HepG2 (cell line): Measurements from ENCODE around the gene PLEKHG4. TPM values are rescaled to one million over a fixed set of nuclear protein-coding genes. Genes with fewer than 3 reads are reported as not detected.

Source experiments
- ELF3 ChIP-seq: IDR thresholded peaks from 2 replicates; pipeline ENCODE4 v1.6.1; 2016; ENCODE audit warnings: missing genetic modification reagents, missing compliant biosample characterization
- GATAD2A ChIP-seq: IDR thresholded peaks from 2 replicates; pipeline ENCODE4 v1.6.1; 2016
- GTF2F1 ChIP-seq: fragments of 150-350 bp; IDR thresholded peaks from 2 replicates; pipeline ENCODE4 v1.6.1; 2014; ENCODE audit warnings: low read length
- HOXA7 ChIP-seq: sonication (generic); formaldehyde crosslinking; IDR thresholded peaks from 2 replicates; pipeline ENCODE4 v1.8.1; 2022; ENCODE audit warnings: mild to moderate bottlenecking, missing genetic modification reagents, moderate library complexity
- IRX3 ChIP-seq: sonication (generic); formaldehyde crosslinking; IDR thresholded peaks from 2 replicates; pipeline ENCODE4 v1.8.1; 2023; ENCODE audit warnings: mild to moderate bottlenecking, low read depth, missing genetic modification reagents, borderline replicate concordance
- KMT2B ChIP-seq: IDR thresholded peaks from 2 replicates; pipeline ENCODE4 v1.6.1; 2016; ENCODE audit warnings: missing genetic modification reagents, missing compliant biosample characterization
- RBM39 ChIP-seq: fragments of 200-400 bp; formaldehyde crosslinking; IDR thresholded peaks from one replicate; pipeline ENCODE4 v1.6.1; 2018; ENCODE audit warnings: antibody characterized with exemption, mild to moderate bottlenecking, low read depth, low read length; ENCODE audit not compliant: poor library complexity, severe bottlenecking
- XBP1 ChIP-seq: sonication (generic); formaldehyde crosslinking; IDR thresholded peaks from 2 replicates; pipeline ENCODE4 v1.5.0; 2020; ENCODE audit warnings: missing genetic modification reagents
- YEATS4 ChIP-seq: sonication (generic); formaldehyde crosslinking; IDR thresholded peaks from 2 replicates; pipeline ENCODE4 v1.4.0; 2020; ENCODE audit warnings: missing genetic modification reagents, borderline replicate concordance
- ZNF17 ChIP-seq: sonication (generic); formaldehyde crosslinking; IDR thresholded peaks from 2 replicates; pipeline ENCODE4 v1.5.0; 2020; ENCODE audit warnings: mild to moderate bottlenecking, missing genetic modification reagents
- ZNF317 ChIP-seq: sonication (generic); formaldehyde crosslinking; IDR thresholded peaks from 2 replicates; pipeline ENCODE4 v1.5.0; 2020; ENCODE audit warnings: mild to moderate bottlenecking, missing genetic modification reagents
- ZNF747 ChIP-seq: sonication (generic); formaldehyde crosslinking; IDR thresholded peaks from 2 replicates; pipeline ENCODE4 v1.8.1; 2023; ENCODE audit warnings: missing genetic modification reagents, mild to moderate bottlenecking, borderline replicate concordance
- polyA plus RNA-seq, 8 experiments: library from polyadenylated mRNA; depleted of rRNA in 3 of 8; stranded (reverse) in 7 of 8; unstranded in 1 of 8; fragments of >200 nt; fragmentation: Illumina TruSeq in 4 of 8; extraction: Trizol in 4 of 8; gene quantifications; 2 replicates each; pipeline versions ENCODE4 v1.2.1 to v1.2.3, GENCODE V29; 2011 to 2016; ENCODE audit warnings: low read depth in 4 of 8, missing spikeins in 1 of 8, mixed read lengths in 1 of 8; ENCODE audit not compliant: insufficient read depth in 1 of 8
- total RNA-seq, 5 experiments: library from RNA; depleted of rRNA; stranded (reverse); fragments of >200 nt; fragmentation: Illumina TruSeq; extraction: Trizol; gene quantifications; 2 replicates each; pipeline ENCODE4 v1.2.3, GENCODE V29; 2016; ENCODE audit warnings: low read depth in 1 of 5
- TF ChIP-seq, protein P1 (sequence below): sonication (generic); formaldehyde crosslinking; IDR thresholded peaks from 2 replicates; pipeline ENCODE4 v1.5.1; 2020; ENCODE audit warnings: mild to moderate bottlenecking, missing genetic modification reagents
- TF ChIP-seq, protein P2 (sequence below): sonication (generic); formaldehyde crosslinking; IDR thresholded peaks from 2 replicates; pipeline ENCODE4 v1.9.0; 2021; ENCODE audit warnings: missing genetic modification reagents, mild to moderate bottlenecking, borderline replicate concordance
- TF ChIP-seq, protein P3 (sequence below): sonication (generic); formaldehyde crosslinking; conservative IDR thresholded peaks from 2 replicates; pipeline ENCODE4 v1.8.0; 2022; ENCODE audit warnings: missing genetic modification reagents
- TF ChIP-seq, protein P4 (sequence below): sonication (generic); formaldehyde crosslinking; IDR thresholded peaks from 2 replicates; pipeline ENCODE4 v1.5.0; 2020; ENCODE audit warnings: missing genetic modification reagents
- TF ChIP-seq, protein P5 (sequence below): sonication (generic); formaldehyde crosslinking; IDR thresholded peaks from 2 replicates; pipeline ENCODE4 v1.8.0; 2022; ENCODE audit warnings: mild to moderate bottlenecking, missing genetic modification reagents, moderate library complexity

The PLEKHG4 gene
- total and polyA plus RNA-seq, 2 of the 13 experiments (the other 11 are each of a cell fraction or from before 2014, with no cell fraction given), result 7.1 to 13.6 TPM

DNA sequence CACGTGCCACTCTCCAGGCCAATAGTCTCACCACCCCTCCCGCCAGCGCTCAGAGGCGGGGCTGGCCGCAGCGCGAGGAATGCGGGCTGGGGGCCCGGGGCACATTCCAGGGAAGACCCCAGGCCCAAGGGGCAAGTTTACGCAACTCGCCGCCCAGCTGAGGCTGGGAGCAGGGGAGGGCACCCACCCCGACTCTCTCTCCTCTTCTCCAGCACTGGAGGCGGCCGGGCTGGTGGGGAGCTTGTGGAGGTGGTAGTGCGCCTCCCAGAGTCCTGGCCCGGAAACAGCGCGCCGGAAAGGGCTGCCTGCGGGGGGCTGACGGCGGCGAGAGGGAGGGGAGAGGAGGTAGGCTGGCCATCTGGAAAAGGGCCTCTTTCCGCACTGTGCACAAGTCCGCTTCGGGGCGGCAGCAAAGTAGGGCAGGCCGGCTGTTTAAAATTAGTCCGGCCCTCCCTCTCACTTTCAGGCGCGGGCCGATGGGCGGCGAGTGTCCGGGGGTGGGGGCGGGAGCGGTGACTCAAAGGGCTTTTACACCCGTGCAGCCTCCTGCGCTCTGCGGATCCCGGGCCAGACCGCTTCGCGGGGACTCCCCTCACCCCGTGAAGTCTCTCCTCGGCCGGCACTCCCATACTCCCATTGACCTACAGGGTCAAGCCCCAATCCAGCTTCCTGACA lies 33.1 kb upstream of the PLEKHG4 start (continued):
- TF ChIP-seq, protein P1, sequence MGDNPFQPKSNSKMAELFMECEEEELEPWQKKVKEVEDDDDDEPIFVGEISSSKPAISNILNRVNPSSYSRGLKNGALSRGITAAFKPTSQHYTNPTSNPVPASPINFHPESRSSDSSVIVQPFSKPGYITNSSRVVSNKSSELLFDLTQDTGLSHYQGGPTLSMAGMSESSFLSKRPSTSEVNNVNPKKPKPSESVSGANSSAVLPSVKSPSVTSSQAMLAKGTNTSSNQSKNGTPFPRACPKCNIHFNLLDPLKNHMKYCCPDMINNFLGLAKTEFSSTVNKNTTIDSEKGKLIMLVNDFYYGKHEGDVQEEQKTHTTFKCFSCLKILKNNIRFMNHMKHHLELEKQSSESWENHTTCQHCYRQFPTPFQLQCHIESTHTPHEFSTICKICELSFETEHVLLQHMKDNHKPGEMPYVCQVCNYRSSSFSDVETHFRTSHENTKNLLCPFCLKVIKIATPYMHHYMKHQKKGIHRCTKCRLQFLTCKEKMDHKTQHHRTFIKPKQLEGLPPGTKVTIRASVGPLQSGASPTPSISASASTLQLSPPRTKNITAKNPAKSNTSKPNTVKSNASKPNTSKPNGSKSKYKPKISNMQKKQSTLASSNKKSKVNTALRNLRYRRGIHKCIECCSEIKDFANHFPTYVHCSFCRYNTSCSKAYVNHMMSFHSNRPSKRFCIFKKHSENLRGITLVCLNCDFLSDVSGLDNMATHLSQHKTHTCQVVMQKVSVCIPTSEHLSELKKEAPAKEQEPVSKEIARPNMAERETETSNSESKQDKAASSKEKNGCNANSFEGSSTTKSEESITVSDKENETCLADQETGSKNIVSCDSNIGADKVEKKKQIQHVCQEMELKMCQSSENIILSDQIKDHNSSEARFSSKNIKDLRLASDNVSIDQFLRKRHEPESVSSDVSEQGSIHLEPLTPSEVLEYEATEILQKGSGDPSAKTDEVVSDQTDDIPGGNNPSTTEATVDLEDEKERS, result peak; percentile 94
- no peak for TF ChIP-seq HOXA7 (CRISPR knock-in tag)
- TF ChIP-seq, protein P2, sequence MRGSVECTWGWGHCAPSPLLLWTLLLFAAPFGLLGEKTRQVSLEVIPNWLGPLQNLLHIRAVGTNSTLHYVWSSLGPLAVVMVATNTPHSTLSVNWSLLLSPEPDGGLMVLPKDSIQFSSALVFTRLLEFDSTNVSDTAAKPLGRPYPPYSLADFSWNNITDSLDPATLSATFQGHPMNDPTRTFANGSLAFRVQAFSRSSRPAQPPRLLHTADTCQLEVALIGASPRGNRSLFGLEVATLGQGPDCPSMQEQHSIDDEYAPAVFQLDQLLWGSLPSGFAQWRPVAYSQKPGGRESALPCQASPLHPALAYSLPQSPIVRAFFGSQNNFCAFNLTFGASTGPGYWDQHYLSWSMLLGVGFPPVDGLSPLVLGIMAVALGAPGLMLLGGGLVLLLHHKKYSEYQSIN, result no peak
- TF ChIP-seq GTF2F1, result no peak
- TF ChIP-seq ZNF747 (CRISPR knock-in tag), result peak; percentile 97; the same call in 1 of the 2 replicates
- peak; percentile 47 for TF ChIP-seq KMT2B (CRISPR knock-in tag)
- peak; percentile 80; the same call in 1 of the 2 replicates for TF ChIP-seq XBP1 (CRISPR knock-in tag)
- peak; percentile 92 for TF ChIP-seq RBM39
- peak; percentile 80; the same call in 1 of the 2 replicates for TF ChIP-seq ELF3
- TF ChIP-seq, protein P3, sequence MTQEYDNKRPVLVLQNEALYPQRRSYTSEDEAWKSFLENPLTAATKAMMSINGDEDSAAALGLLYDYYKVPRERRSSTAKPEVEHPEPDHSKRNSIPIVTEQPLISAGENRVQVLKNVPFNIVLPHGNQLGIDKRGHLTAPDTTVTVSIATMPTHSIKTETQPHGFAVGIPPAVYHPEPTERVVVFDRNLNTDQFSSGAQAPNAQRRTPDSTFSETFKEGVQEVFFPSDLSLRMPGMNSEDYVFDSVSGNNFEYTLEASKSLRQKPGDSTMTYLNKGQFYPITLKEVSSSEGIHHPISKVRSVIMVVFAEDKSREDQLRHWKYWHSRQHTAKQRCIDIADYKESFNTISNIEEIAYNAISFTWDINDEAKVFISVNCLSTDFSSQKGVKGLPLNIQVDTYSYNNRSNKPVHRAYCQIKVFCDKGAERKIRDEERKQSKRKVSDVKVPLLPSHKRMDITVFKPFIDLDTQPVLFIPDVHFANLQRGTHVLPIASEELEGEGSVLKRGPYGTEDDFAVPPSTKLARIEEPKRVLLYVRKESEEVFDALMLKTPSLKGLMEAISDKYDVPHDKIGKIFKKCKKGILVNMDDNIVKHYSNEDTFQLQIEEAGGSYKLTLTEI (CRISPR knock-in tag), result no peak
- TF ChIP-seq, protein P4, sequence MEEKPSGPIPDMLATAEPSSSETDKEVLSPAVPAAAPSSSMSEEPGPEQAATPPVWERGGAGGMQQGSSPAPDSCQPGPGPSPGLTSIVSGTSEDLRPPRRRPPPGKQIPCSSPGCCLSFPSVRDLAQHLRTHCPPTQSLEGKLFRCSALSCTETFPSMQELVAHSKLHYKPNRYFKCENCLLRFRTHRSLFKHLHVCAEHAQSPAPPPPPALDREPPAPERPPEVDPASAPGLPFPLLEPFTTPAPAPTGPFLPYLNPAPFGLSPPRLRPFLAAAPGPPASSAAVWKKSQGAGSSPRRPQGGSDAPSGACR (CRISPR knock-in tag), result peak; percentile 95
- TF ChIP-seq GATAD2A (CRISPR knock-in tag), result peak; percentile 98
- peak; percentile 70; the same call in 1 of the 2 replicates for TF ChIP-seq IRX3 (CRISPR knock-in tag)
- TF ChIP-seq ZNF17, result no peak
- TF ChIP-seq, protein P5, sequence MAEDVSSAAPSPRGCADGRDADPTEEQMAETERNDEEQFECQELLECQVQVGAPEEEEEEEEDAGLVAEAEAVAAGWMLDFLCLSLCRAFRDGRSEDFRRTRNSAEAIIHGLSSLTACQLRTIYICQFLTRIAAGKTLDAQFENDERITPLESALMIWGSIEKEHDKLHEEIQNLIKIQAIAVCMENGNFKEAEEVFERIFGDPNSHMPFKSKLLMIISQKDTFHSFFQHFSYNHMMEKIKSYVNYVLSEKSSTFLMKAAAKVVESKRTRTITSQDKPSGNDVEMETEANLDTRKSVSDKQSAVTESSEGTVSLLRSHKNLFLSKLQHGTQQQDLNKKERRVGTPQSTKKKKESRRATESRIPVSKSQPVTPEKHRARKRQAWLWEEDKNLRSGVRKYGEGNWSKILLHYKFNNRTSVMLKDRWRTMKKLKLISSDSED (CRISPR knock-in tag), result no peak
- peak; percentile 88 for TF ChIP-seq ZNF317 (CRISPR knock-in tag)
- peak; percentile 90 for TF ChIP-seq YEATS4 (CRISPR knock-in tag)
